Mammary epithelial cell (primary cell): ENCODE data around the gene MLC1.

Experiments used
- CTCF ChIP-seq, 2 donors: IDR thresholded peaks in 1 of 2; conservative IDR thresholded peaks in 1 of 2; 2 replicates each; pipeline ENCODE4 v1.5.1; 2011 to 2012; ENCODE audit warnings: inconsistent platforms in 2 of 2, low read length in 2 of 2, mild to moderate bottlenecking in 2 of 2, control low read depth in 1 of 2, low read depth in 1 of 2; ENCODE audit not compliant: insufficient read depth in 1 of 2; ENCODE audit errors: extremely low read depth in 1 of 2
- EZH2 ChIP-seq: IDR thresholded peaks from 2 replicates; pipeline ENCODE4 v1.6.1; 2012; ENCODE audit warnings: low read length, inconsistent platforms, borderline replicate concordance

GRCh38 chr22:50018608-50019285, 66.5 kb downstream of the MLC1 start:
- no peak for TF ChIP-seq CTCF (conservative IDR thresholded peaks at IDR 0.05 in 1 of 2, IDR thresholded peaks at IDR 0.05 in 1 of 2; ENCODE audit: extremely low read depth in 1 of 2, insufficient read depth in 1 of 2, low read depth in 1 of 2, low read length in 2 of 2)
- no peak for TF ChIP-seq EZH2
